A673 (cell line): Measurements from ENCODE around the gene ARHGEF40. TPM values are rescaled to one million over a fixed set of nuclear protein-coding genes. Genes with fewer than 3 reads are reported as not detected.

Experiments
- BruUV-seq: library from RNA; stranded (reverse); fragments of 400-500 nt; replicated peaks from 2 replicates; lab custom pipeline; 2021; lab: Mats Ljungman, UMichigan
- CTCF ChIA-PET: fragments of 300-600 bp; sonication (Branson Sonifier 250); formaldehyde crosslinking; loops from one replicate; lab custom pipeline; 2022; ENCODE audit warnings: antibody characterized with exemption; lab: Charles Lee
- POLR2A ChIA-PET: fragments of 300-600 bp; sonication (Branson Sonifier 250); formaldehyde crosslinking; loops from one replicate; lab custom pipeline; 2022; ENCODE audit warnings: antibody characterized with exemption; ENCODE audit not compliant: low non-redundant PET; lab: Charles Lee
- DNase-seq: peaks from one replicate; pipeline ENCODE4 v3.0.0-alpha.2; 2015; ENCODE audit warnings: low spot score
- H3K27ac ChIP-seq: fragments of 200-600 bp; sonication (generic); 2 replicates; pipeline ENCODE4 v1.5.1; 2016; ENCODE audit warnings: mixed run types, low read depth, mild to moderate bottlenecking, mixed read lengths, antibody characterized with exemption, low read length; ENCODE audit not compliant: poor library complexity, severe bottlenecking
- H3K27me3 ChIP-seq: fragments of 200-600 bp; sonication (generic); replicated peaks from 2 replicates; pipeline ENCODE4 v1.6.1; 2017; ENCODE audit warnings: mixed run types, low read depth, mild to moderate bottlenecking, mixed read lengths, antibody characterized with exemption, low read length; ENCODE audit not compliant: insufficient read depth, poor library complexity
- H3K36me3 ChIP-seq: fragments of 200-600 bp; sonication (generic); 2 replicates; pipeline ENCODE4 v1.6.1; 2016; ENCODE audit warnings: mixed run types, mild to moderate bottlenecking, mixed read lengths, antibody characterized with exemption, low read length; ENCODE audit not compliant: insufficient read depth, poor library complexity, severe bottlenecking
- H3K4me1 ChIP-seq: fragments of 200-600 bp; sonication (generic); 2 replicates; pipeline ENCODE4 v1.6.1; 2017; ENCODE audit warnings: mixed run types, mild to moderate bottlenecking, mixed read lengths, antibody characterized with exemption, low read length; ENCODE audit not compliant: insufficient read depth, poor library complexity, severe bottlenecking
- H3K4me3 ChIP-seq: fragments of 200-600 bp; sonication (generic); 2 replicates; pipeline ENCODE4 v1.5.1; 2016; ENCODE audit warnings: low read depth, mixed run types, mild to moderate bottlenecking, mixed read lengths, low read length; ENCODE audit not compliant: poor library complexity, severe bottlenecking
- H3K9me3 ChIP-seq: fragments of 200-600 bp; sonication (generic); 2 replicates; pipeline ENCODE4 v1.6.1; 2016; ENCODE audit warnings: mixed run types, low read depth, mild to moderate bottlenecking, mixed read lengths, antibody characterized with exemption, low read length; ENCODE audit not compliant: poor library complexity, severe bottlenecking
- EZH2 ChIP-seq: fragments of 200-600 bp; sonication (generic); IDR thresholded peaks from 2 replicates; pipeline ENCODE4 v1.6.1; 2017; ENCODE audit warnings: borderline replicate concordance, low read depth, mild to moderate bottlenecking, mixed read lengths, antibody characterized with exemption, low read length; ENCODE audit not compliant: poor library complexity, severe bottlenecking
- intact Hi-C: fragments of 100-400 bp; cut with micrococcal nuclease; formaldehyde crosslinking; loops from one replicate; pipeline ENCODE4 v1.10.0; 2022; ENCODE audit not compliant: unreplicated experiment
- total RNA-seq: library from RNA; stranded (reverse); gene quantifications from 2 replicates; pipeline ENCODE4 v1.2.3, GENCODE V29; 2021
- TF ChIP-seq, protein P1 (sequence below): fragments of 300-800, 200-600 bp; sonication (generic); conservative IDR thresholded peaks from 2 replicates; pipeline ENCODE4 v1.5.1; 2017; ENCODE audit warnings: low read depth, mild to moderate bottlenecking, antibody characterized with exemption, low read length, moderate library complexity, mixed read lengths

Gene ARHGEF40
- total RNA-seq, 1 experiment from 2014 or later: 89.6 TPM

DNA sequence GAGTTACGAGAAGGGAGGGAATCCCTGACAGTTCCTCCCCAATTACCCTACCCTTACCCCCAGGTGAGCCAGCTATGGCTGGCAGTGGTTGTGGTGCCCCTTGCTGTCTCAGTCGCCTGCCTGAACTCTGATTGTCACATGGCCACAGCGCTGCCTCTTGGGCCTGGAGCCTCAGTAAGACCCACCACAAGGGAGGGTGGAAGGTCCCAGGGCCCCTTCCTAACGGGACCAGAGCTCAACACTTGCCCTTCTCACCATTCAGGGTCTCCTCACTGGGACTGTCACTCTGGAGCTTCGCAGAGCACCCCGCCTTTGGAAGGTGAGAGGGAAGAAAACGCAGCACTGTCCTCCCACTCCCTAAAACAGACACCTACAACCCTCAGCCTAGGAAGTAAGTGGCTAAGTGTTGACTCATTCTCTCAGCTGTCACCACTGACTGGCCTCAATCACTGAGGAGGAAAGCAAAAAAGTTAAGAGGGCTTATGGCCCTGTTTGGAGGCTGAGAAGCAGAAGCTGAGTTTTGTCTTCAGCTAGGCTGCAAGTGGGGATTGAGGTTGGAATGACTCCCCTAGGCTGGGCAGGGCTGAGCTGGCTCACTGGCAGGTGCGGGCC lies 31.8 kb downstream of the ARHGEF40 start:
- H3K27ac ChIP-seq: peak overlapping the region; percentile 100
- DNase-seq: no peak
- intact Hi-C loops: no loop called here
- no peak overlapping the region for H3K4me3 ChIP-seq
- TF ChIP-seq, protein P1, sequence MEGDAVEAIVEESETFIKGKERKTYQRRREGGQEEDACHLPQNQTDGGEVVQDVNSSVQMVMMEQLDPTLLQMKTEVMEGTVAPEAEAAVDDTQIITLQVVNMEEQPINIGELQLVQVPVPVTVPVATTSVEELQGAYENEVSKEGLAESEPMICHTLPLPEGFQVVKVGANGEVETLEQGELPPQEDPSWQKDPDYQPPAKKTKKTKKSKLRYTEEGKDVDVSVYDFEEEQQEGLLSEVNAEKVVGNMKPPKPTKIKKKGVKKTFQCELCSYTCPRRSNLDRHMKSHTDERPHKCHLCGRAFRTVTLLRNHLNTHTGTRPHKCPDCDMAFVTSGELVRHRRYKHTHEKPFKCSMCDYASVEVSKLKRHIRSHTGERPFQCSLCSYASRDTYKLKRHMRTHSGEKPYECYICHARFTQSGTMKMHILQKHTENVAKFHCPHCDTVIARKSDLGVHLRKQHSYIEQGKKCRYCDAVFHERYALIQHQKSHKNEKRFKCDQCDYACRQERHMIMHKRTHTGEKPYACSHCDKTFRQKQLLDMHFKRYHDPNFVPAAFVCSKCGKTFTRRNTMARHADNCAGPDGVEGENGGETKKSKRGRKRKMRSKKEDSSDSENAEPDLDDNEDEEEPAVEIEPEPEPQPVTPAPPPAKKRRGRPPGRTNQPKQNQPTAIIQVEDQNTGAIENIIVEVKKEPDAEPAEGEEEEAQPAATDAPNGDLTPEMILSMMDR: no peak
- peaks cover 34% of the 10 kb centered on the region for H3K4me1 ChIP-seq
- no peaks in the 10 kb centered on the region for H3K27me3 ChIP-seq
- BruUV-seq: no TSS peak
- POLR2A ChIA-PET: interaction anchor here (0.7 kb wide), 1 partner anchor 30 kb away, joined by 5 read pairs; no protein-coding TSS in a partner anchor
- CTCF ChIA-PET: interaction anchor here (1.4 to 2.9 kb wide), 3 partner anchors 10 to 87 kb away, joined by 3 to 8 read pairs (median 4); no protein-coding TSS in a partner anchor
- no peaks in the 10 kb centered on the region for H3K36me3 ChIP-seq
- H3K9me3 ChIP-seq: no peaks in the 10 kb centered on the region

DNA sequence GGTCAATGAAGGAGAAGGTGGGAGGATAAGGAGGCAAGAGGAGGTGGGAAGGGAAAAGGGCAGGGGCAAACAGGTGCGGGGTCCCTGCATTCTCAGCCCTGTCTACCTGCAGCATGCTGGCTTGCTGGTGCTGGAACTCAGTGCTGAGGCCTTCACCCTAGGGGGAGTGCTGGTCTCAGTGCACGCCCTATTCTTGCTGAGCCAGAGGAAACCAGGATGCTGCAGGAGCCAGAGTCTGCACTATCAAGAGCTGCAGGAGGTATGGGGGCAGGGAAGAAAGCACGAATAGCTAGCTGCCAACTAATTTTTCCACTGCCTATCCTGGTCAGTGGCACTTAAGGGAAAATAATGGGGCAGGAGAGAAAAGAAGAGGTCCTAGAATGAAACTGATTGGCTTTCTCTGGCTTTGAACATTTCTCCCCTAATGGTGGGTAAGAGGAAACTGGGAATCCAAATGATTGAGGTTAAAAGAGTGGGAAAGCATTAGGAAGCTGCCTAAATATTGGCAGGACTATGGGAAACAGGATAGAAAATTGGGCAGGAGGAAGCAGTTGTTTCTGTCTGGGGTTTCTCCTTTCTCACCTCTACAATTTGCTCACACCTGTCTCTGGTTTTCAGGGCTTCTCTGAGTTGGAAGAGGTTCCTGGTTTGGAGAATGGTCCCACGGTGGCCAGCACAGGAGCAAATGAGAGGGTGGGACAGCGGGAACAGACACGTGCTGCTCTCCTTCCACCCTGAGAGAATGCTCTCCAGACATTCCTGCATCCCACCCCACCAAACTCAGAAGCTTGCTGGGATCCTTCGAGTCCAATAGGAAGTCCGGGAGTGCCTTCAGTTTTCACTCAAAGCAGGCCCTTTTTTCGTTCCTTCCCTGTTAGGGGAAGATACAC lies 32.7 kb downstream of the ARHGEF40 start:
- Histone ChIP-seq H3K4me3 (peak overlapping the region; percentile 92), H3K4me1 (peaks cover 30% of the 10 kb centered on the region), H3K27me3 (no peaks in the 10 kb centered on the region), H3K9me3 (no peaks in the 10 kb centered on the region), H3K27ac (peak overlapping the region; percentile 100), H3K36me3 (no peaks in the 10 kb centered on the region)
- ChIA-PET POLR2A (interaction anchor here (0.7 kb wide), 1 partner anchor 31 kb away, joined by 5 read pairs; no protein-coding TSS in a partner anchor), CTCF (interaction anchor here (1.4 to 3.9 kb wide), 5 partner anchors 8 to 88 kb away, joined by 3 to 55 read pairs (median 23); partner anchors contain the start of gene ARHGEF40)
- TSS peak; percentile 62 for BruUV-seq
- TF ChIP-seq, protein P1: no peak
- no peak for TF ChIP-seq EZH2
- intact Hi-C loops: no loop called here
- no peak for DNase-seq

DNA sequence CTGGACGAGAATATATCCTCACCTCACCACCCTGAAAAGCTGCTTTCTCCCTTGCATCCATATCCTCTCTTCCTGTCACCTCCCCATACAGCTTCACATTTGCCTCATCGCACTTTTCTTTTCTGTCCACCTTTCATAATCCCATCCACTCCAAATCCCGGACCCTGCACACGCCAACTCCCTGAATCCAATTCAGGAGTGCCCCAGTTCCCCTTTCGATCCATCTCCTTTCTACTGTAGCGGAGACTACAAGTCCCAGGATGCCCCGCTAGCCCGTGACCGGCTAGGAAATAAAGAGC lies 33.3 kb downstream of the ARHGEF40 start:
- intact Hi-C loops: no loop called here
- BruUV-seq: no TSS peak
- DNase-seq: no peak
- TF ChIP-seq, protein P1: no peak
- TF ChIP-seq EZH2: no peak
- POLR2A ChIA-PET: no interaction called here
- CTCF ChIA-PET: interaction anchor here (2.2 to 3.9 kb wide), 5 partner anchors 9 to 88 kb away, joined by 8 to 55 read pairs (median 23); partner anchors contain the start of gene ARHGEF40
- H3K27me3 ChIP-seq: no peaks in the 10 kb centered on the region
- H3K27ac ChIP-seq: peak overlapping the region; percentile 100
- H3K4me1 ChIP-seq: peaks cover 30% of the 10 kb centered on the region
- H3K36me3 ChIP-seq: no peaks in the 10 kb centered on the region
- H3K9me3 ChIP-seq: no peaks in the 10 kb centered on the region
- peak overlapping the region; percentile 92 for H3K4me3 ChIP-seq
